GM13976 (cell line): ENCODE results near the gene DUSP2.
A peak's percentile ranks its signal among the peaks of the same experiment; 100 is the strongest.

ENCODE experiments used
- DNase-seq: peaks from one replicate; pipeline ENCODE4 v3.0.0; 2012; ENCODE audit warnings: low spot score
- in situ Hi-C: fragments of 300-500 bp; cut with MboI; formaldehyde crosslinking; loops from one replicate; pipeline ENCODE4 v1.12.0; 2022; ENCODE audit warnings: low sequenced_read_pairs, mixed read lengths, inconsistent platforms; ENCODE audit not compliant: unreplicated experiment
- TF ChIP-seq, protein P1 (sequence below): IDR thresholded peaks from 2 replicates; pipeline ENCODE4 v1.5.1; 2012; ENCODE audit warnings: borderline replicate concordance, mild to moderate bottlenecking; ENCODE audit not compliant: insufficient read depth; ENCODE audit errors: extremely low read depth, missing control alignments, control extremely low read depth

Gene DUSP2

DNA sequence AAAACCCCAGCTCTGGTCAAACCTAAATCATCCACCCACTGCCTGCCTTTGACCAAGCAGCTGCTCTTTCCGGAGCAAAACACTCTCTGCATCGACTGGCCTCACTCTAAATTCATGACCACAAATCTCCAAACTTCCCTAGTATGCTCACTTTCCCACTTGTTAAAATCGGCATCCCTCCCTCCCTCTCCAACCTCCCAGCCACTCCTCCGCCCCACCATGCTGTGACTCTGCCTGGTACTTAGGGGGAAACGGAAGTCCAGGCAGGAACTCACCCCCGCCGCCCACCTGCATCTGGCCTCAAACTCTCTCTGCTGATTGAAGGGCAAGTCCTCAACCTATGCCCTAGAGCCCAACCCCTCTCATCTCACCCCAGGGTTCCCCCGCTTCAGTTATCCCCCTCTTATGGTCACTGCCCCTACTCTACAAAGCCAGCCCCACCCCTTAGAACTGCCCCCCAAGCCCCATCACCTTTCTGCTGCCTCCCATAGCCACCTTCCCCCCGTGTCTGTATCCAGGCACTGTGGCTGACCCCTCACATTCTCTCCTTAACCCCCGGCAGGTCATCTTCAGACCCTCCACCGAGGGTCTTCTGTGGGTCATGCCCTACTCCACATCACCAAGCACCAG lies 25.0 kb downstream of the DUSP2 start:
- in situ Hi-C loops = loop anchor here (25.0 kb wide), 1 partner anchor 108 kb away; no protein-coding TSS in a partner anchor
- TF ChIP-seq, protein P1, sequence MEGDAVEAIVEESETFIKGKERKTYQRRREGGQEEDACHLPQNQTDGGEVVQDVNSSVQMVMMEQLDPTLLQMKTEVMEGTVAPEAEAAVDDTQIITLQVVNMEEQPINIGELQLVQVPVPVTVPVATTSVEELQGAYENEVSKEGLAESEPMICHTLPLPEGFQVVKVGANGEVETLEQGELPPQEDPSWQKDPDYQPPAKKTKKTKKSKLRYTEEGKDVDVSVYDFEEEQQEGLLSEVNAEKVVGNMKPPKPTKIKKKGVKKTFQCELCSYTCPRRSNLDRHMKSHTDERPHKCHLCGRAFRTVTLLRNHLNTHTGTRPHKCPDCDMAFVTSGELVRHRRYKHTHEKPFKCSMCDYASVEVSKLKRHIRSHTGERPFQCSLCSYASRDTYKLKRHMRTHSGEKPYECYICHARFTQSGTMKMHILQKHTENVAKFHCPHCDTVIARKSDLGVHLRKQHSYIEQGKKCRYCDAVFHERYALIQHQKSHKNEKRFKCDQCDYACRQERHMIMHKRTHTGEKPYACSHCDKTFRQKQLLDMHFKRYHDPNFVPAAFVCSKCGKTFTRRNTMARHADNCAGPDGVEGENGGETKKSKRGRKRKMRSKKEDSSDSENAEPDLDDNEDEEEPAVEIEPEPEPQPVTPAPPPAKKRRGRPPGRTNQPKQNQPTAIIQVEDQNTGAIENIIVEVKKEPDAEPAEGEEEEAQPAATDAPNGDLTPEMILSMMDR = no peak
- DNase-seq = peak; percentile 67

DNA sequence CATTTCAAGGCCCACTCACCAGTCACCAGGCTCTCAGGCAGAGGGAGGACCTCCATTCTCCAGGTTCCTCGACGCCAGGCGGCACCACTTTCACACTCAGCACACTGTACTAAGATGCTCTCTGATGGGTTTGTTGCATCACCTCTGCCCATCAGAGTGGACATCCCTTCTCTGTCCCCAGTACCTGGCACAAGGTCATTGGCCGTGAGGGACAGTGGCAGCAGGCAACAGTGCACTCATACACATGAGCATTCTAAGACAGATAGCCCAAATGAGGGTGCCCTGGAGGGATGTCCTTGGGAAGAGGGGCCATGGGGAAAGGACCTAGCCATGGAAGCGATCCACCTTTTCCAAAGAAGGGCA lies 25.9 kb downstream of the DUSP2 start:
- TF ChIP-seq, protein P1 = no peak
- no peak for DNase-seq
- in situ Hi-C loops = loop anchor here (25.0 kb wide), 1 partner anchor 107 kb away; no protein-coding TSS in a partner anchor

DNA sequence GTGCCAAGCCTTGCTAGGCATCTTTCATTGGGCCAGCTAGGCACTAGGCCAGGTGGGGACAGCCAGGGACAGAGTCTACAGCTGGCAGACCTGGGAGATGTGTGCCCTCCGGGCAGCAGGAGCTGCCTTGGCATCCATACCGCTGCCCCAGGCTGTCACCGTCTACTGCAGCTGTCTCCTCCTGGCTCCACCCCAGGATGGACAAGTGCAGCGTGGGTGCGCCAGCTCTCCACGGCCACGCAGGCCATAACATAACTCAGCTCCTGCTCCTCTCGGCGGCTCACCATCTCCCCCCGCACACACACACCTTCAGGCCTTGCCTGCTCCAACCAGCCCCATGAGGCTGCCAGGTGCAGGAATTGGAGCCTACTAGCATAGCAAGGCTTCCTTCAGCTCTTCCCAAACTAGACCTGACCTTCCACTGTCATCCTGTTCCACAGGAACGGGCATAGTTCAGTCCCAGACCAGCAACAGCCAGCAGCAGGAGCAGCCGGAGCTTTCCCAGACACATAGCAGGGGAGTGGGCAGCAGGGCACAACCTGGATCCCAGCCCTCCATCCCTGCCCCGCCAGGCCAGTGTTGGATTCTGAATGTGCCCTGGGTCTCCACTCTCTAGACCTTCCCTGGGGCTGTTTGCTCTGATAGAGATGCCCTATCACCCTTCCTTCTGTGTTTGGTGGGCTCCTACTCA lies 26.4 kb downstream of the DUSP2 start:
- DNase-seq = no peak
- in situ Hi-C loops = loop anchor here (25.0 kb wide), 1 partner anchor 107 kb away; no protein-coding TSS in a partner anchor
- TF ChIP-seq, protein P1 = no peak

DNA sequence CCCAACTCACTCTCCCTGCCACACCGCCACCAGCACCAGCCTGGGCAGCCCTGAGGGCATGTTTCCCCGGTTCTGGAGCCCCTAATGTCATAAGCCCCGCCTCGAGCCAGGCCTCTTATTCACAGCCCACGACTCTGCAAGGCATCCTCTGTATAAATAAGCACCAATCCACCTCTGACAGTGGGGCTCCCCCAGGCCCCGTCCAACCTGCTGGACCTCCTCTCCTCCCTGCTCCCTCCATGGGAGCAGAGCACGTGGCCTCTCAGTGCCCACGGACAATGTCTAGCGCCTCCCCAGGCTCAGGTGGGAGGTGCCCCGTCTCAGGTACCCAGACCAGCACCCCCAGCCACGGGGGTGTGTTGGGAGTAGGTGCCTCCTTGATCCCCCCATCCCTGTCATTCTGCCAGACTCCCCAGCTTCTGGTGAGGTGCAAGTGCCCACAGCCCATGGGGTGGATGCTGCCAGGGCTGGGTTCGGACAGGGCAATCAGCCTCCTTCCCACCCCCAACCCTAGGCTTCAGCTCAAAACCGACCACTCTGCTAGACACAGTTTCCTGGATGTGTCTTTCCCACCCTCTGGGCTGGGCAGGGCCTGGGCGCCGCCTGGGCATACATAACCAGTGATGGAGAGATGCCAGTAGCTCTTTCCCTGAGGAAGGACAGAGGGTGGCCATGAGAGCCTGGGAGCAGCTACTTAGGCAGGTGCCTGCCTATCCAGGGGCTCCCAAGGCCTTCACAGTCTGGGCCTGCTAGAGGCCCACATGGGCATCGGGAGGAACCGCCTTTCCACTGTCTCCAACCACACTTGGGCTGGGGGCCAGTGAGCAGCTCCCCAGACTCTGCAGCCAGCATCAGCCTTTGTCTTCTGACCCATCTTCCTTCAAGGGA lies 27.3 kb downstream of the DUSP2 start:
- in situ Hi-C loops = loop anchor here (25.0 kb wide), 1 partner anchor 106 kb away; no protein-coding TSS in a partner anchor
- DNase-seq = no peak
- TF ChIP-seq, protein P1 = no peak

DNA sequence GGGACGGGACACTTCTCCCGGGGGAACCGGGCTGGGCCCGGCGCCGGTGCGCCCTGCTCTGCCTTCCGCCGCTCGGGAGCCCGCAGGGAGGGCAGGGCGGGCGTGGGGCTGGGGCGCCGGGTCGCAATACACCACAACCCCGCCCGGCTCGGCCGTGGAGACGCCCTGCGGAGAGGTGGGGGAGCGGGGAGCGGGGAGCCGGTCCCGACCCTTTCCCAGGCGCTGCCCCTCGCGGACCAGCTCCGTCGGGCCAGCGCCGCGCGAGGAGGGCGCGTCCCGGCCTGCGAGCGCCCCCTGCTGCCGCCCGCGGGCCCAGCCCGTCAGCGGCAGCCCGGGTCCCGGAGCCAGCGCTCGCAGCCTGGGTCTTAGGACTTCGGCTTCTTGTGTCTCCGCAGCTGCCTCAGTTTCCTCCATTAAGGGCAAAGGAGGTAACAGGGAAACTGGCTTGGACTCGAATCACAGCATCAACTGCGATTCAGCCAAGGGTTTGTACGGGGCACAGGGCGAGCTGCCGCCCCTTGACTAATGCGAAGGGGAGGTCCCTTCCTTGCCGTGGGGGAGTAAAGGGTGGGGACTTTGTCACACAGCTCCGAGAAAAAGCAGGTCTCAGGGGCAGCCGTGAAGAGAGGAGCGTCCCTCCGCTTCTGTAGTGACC lies 28.2 kb downstream of the DUSP2 start:
- DNase-seq = peak; percentile 94
- TF ChIP-seq, protein P1 = peak; percentile 87
- in situ Hi-C loops = loop anchor here (25.0 kb wide), 1 partner anchor 105 kb away; no protein-coding TSS in a partner anchor
